Neutrophil (primary cell): ENCODE results near the gene PDGFRB.

ENCODE experiments used
- H3K27ac ChIP-seq: fragments of 200-600 bp; sonication (generic); 2 replicates; pipeline ENCODE4 v1.5.1; 2016; ENCODE audit warnings: mild to moderate bottlenecking, moderate library complexity
- H3K27me3 ChIP-seq: fragments of 200-600 bp; sonication (generic); 2 replicates; pipeline ENCODE4 v1.6.0; 2016; ENCODE audit warnings: mild to moderate bottlenecking
- H3K36me3 ChIP-seq: fragments of 200-600 bp; sonication (generic); 2 replicates; pipeline ENCODE4 v1.5.1; 2017
- H3K4me1 ChIP-seq, 2 experiments: fragments of 200-600 bp in 1 of 2; sonication (generic) in 1 of 2; 1 replicate in 1 of 2; 2 replicates in 1 of 2; pipeline versions ENCODE4 v1.5.1 to v1.6.1; 2013 to 2016; ENCODE audit warnings: low read depth in 1 of 2, low read length in 1 of 2, mild to moderate bottlenecking in 1 of 2, moderate library complexity in 1 of 2; ENCODE audit not compliant: control insufficient read depth in 1 of 2, insufficient read depth in 1 of 2
- H3K4me3 ChIP-seq, 2 experiments: fragments of 200-600 bp in 1 of 2; sonication (generic) in 1 of 2; 1 replicate in 1 of 2; 2 replicates in 1 of 2; pipeline ENCODE4 v1.5.1; 2013 to 2016; ENCODE audit warnings: low read depth in 1 of 2, low read length in 1 of 2, mild to moderate bottlenecking in 1 of 2, moderate library complexity in 1 of 2
- H3K9me3 ChIP-seq: fragments of 200-600 bp; sonication (generic); 2 replicates; pipeline ENCODE4 v1.5.1; 2016
- TF ChIP-seq, protein P1 (sequence below): fragments of 200-600 bp; sonication (generic); IDR thresholded peaks from 2 replicates; pipeline ENCODE4 v1.5.1; 2016; ENCODE audit warnings: antibody characterized with exemption

The PDGFRB gene

DNA sequence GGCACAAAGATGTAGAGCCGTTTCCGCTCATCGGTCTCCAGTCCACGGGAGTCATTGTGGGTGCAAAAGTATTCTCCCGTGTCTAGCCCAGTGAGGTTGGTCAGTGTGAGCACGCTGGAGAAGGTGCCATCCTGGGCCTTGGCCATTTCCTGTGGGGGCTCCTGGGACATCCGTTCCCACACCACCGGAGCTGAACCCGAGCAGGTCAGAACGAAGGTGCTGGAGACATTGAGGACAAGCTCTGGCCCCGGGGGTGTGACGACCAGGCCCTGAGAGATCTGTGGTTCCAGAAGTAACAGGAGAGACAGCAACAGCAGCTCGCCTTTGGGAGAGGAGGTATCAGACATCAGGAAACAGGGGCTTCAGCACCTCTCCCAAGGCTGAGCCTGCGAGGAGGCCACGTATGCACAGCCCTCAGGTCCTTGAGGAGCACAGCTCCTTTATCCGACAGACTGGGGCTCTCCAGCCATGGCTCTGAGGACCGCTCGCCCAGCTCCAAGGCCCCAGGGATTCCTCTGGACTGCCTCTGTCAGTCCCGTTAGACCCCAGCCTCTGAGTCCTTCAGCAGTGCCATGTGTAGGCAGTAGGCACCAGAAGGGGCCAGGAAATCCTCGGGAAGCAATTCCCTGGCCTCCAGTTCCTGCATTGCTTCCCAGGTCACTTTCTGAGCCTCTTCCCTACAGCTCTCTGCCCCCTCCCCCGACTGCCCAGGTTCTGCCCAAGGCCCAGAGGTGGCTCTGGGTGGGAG lies 19.9 kb downstream of the PDGFRB start:
- Histone ChIP-seq H3K4me3 (no peak overlapping the region), H3K36me3 (no peaks in the 10 kb centered on the region), H3K27me3 (peaks cover 11% of the 10 kb centered on the region), H3K27ac (no peak overlapping the region), H3K9me3 (no peaks in the 10 kb centered on the region), H3K4me1 (no peaks in the 10 kb centered on the region)
- TF ChIP-seq, protein P1, sequence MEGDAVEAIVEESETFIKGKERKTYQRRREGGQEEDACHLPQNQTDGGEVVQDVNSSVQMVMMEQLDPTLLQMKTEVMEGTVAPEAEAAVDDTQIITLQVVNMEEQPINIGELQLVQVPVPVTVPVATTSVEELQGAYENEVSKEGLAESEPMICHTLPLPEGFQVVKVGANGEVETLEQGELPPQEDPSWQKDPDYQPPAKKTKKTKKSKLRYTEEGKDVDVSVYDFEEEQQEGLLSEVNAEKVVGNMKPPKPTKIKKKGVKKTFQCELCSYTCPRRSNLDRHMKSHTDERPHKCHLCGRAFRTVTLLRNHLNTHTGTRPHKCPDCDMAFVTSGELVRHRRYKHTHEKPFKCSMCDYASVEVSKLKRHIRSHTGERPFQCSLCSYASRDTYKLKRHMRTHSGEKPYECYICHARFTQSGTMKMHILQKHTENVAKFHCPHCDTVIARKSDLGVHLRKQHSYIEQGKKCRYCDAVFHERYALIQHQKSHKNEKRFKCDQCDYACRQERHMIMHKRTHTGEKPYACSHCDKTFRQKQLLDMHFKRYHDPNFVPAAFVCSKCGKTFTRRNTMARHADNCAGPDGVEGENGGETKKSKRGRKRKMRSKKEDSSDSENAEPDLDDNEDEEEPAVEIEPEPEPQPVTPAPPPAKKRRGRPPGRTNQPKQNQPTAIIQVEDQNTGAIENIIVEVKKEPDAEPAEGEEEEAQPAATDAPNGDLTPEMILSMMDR: no peak

DNA sequence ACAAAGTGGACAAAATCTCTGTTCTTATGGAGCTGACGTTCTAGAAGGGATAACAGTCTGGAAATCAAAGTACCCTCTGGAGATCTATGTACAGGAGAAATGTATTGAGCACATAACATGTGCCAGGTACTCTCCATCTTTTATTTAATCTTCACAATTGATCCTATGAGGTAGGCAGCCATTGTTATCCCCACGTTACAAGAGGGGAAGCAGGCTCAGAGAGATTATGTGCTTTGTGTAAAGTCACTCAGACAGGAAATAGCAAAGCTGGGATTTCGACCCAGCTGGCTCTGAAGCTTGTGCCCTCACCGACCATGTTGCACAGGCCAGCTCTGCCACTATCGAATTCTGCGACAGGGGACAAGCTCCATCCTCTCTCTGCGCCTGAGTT lies 21.5 kb downstream of the PDGFRB start:
- Histone ChIP-seq H3K9me3 (no peaks in the 10 kb centered on the region), H3K4me1 (no peaks in the 10 kb centered on the region), H3K4me3 (no peak overlapping the region), H3K27me3 (peaks cover 11% of the 10 kb centered on the region), H3K36me3 (no peaks in the 10 kb centered on the region), H3K27ac (no peak overlapping the region)
- TF ChIP-seq, protein P1: no peak

DNA sequence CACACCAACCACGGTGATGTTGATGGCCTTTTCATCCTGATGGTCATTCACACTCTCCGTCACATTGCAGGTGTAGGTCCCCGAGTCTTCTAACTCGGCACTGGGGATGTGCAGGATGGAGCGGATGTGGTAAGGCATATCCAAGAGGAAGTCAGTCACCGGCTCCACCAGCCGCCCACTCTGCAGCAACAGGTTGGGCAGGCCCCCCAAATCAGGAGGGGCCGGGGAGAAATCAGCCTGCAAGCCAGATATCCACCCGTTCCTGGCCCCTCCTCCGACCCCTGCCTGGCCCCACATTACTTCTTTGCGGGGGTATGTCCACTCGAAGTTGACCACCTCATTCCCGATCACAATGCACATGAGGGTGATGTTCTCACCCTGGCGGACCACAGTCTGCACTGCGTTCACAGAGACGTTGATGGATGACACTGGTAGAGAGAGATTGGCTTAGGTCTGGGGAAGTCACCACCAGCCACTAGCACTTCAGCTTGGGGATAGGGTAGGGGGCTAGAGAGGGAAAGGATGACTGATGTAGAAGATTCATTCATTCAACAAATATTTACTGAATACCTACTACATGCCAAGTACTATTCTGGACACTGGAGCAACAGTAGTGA lies 22.0 kb downstream of the PDGFRB start:
- Histone ChIP-seq H3K4me3 (no peak overlapping the region), H3K4me1 (no peaks in the 10 kb centered on the region), H3K27me3 (peaks cover 11% of the 10 kb centered on the region), H3K36me3 (no peaks in the 10 kb centered on the region), H3K27ac (no peak overlapping the region), H3K9me3 (no peaks in the 10 kb centered on the region)
- TF ChIP-seq, protein P1: no peak

DNA sequence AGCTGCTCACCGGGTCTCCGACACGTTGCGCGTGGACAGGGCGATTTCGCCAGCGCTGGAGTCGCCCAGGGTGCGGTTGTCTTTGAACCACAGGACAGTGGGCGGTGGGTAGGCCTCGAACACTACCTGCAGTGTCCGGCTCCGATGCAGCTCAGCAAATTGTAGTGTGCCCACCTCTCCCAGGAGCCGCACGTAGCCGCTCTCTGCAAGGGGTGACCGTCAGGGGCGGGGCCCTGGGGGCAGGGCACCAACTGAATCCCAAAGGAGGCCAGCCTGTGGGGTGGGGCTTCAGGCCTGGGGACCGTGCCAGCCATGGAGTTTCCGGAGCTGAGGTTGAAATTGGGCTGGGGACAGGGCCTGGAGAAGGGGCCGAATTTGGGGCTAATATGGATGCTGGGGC lies 22.9 kb downstream of the PDGFRB start:
- TF ChIP-seq, protein P1: no peak
- H3K9me3 ChIP-seq: no peaks in the 10 kb centered on the region
- H3K36me3 ChIP-seq: no peaks in the 10 kb centered on the region
- H3K4me1 ChIP-seq: no peaks in the 10 kb centered on the region
- peaks cover 11% of the 10 kb centered on the region for H3K27me3 ChIP-seq
- no peak overlapping the region for H3K4me3 ChIP-seq
- no peak overlapping the region for H3K27ac ChIP-seq

DNA sequence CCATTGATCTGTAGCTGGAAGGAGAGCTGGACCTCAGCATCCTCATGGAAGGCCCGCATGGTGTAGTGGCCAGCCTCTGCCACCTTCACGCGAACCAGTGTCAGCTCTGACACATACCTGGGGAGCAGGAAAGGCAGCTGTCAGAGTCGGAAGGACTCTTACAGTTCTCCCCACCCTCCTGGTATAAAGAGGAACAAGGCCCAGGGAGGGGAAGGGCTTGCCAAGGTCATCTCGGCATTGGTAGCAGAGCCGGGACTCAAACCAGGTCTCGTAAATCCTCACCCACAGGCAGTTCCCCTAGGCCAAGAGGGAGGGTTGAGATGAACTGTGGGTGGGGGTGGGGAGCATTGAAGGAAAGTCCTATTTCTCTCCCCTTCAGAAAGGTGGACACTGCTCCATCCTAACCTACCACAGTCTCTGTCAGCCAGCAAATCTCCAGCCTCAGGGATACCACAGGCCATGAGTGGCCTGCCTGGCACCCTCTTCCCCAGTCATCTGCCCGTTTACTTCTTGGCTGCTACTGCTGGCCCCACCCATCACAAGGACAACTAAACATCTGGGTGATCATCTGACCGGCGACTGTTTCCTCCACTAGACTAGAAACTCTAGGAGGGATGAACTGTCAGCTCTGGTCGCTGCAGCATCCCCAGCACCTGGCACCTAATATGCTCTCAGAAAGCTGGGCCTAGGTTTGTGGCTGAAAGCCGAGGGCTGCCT lies 23.5 kb downstream of the PDGFRB start:
- Histone ChIP-seq H3K27me3 (peaks cover 11% of the 10 kb centered on the region), H3K4me1 (no peaks in the 10 kb centered on the region), H3K4me3 (no peak overlapping the region), H3K36me3 (no peaks in the 10 kb centered on the region), H3K9me3 (no peaks in the 10 kb centered on the region), H3K27ac (no peak overlapping the region)
- TF ChIP-seq, protein P1: no peak
